SK-N-SH (cell line): ENCODE data around the gene RAB25. TPM values are rescaled to one million over a fixed set of nuclear protein-coding genes. Genes with fewer than 3 reads are reported as not detected.

Source experiments
- CTCF ChIA-PET: fragments of 300-600, 350-600 bp; formaldehyde crosslinking; extraction: SDS; loops from one replicate; lab custom pipeline; 2021; lab: Yijun Ruan, JAX
- POLR2A ChIA-PET: fragments of 350-600 bp; sonication (Branson Sonifier 250); formaldehyde crosslinking; extraction: SDS; loops from one replicate; lab custom pipeline; 2020; ENCODE audit warnings: antibody characterized with exemption, inconsistent platforms; lab: Yijun Ruan, JAX
- DNase-seq: peaks from one replicate; pipeline ENCODE4 v3.0.0; 2012
- H2AFZ ChIP-seq: fragments of 200-600 bp; sonication (generic); 2 replicates; pipeline ENCODE4 v1.8.1; 2016; ENCODE audit warnings: antibody characterized with exemption, mild to moderate bottlenecking, low read depth
- H3F3A ChIP-seq: fragments of 200-600 bp; sonication (generic); replicated peaks from 2 replicates; pipeline ENCODE3; 2016; ENCODE audit warnings: antibody characterized with exemption, mild to moderate bottlenecking; ENCODE audit not compliant: insufficient read depth
- H3K27ac ChIP-seq, 2 experiments: fragments of 200-500 bp in 1 of 2; fragments of 200-600 bp in 1 of 2; sonication (Bioruptor generic) in 1 of 2; sonication (generic), shearing (Covaris generic) in 1 of 2; 2 replicates each; pipeline versions ENCODE4 v1.5.1 to v1.6.1; 2014 to 2016; ENCODE audit warnings: low read depth in 2 of 2, inconsistent platforms in 1 of 2, low read length in 1 of 2, mild to moderate bottlenecking in 1 of 2, mixed read lengths in 1 of 2
- H3K27me3 ChIP-seq: fragments of 200-600 bp; sonication (generic), shearing (Covaris generic); 2 replicates; pipeline ENCODE4 v1.6.1; 2016; ENCODE audit warnings: mixed run types; ENCODE audit not compliant: insufficient read depth
- H3K36me3 ChIP-seq, 2 experiments: fragments of 200-500 bp in 1 of 2; fragments of 200-600 bp in 1 of 2; sonication (Bioruptor generic) in 1 of 2; sonication (generic) in 1 of 2; replicated peaks in 1 of 2; 2 replicates each; pipeline versions ENCODE3 to v1.5.1; 2014 to 2016; ENCODE audit warnings: low read length in 1 of 2, mild to moderate bottlenecking in 1 of 2; ENCODE audit not compliant: insufficient read depth in 2 of 2, control insufficient read depth in 1 of 2
- H3K4me1 ChIP-seq, 2 experiments: fragments of 200-500 bp in 1 of 2; fragments of 200-600 bp in 1 of 2; sonication (Bioruptor generic) in 1 of 2; sonication (generic), shearing (Covaris generic) in 1 of 2; 2 replicates each; pipeline versions ENCODE4 v1.5.1 to v1.6.1; 2014 to 2016; ENCODE audit warnings: low read depth in 1 of 2, low read length in 1 of 2, mixed run types in 1 of 2; ENCODE audit not compliant: insufficient read depth in 2 of 2, control insufficient read depth in 1 of 2
- H3K4me2 ChIP-seq: fragments of 200-600 bp; sonication (generic), shearing (Covaris generic); 2 replicates; pipeline ENCODE4 v1.6.1; 2017; ENCODE audit warnings: mixed run types
- H3K4me3 ChIP-seq, 2 experiments: fragments of 200-500 bp in 1 of 2; fragments of 200-600 bp in 1 of 2; sonication (Bioruptor generic) in 1 of 2; sonication (generic), shearing (Covaris generic) in 1 of 2; 2 replicates each; pipeline versions ENCODE4 v1.5.1 to v1.8.1; 2014 to 2016; ENCODE audit warnings: low read depth in 2 of 2, inconsistent platforms in 1 of 2, low read length in 1 of 2, mild to moderate bottlenecking in 1 of 2, mixed read lengths in 1 of 2, moderate library complexity in 1 of 2
- H3K79me2 ChIP-seq: fragments of 200-600 bp; sonication (generic); 2 replicates; pipeline ENCODE4 v1.8.1; 2017; ENCODE audit warnings: mild to moderate bottlenecking; ENCODE audit not compliant: insufficient read depth
- H3K9ac ChIP-seq: fragments of 200-600 bp; sonication (generic); 2 replicates; pipeline ENCODE4 v1.6.1; 2017; ENCODE audit warnings: mixed run types
- H3K9me2 ChIP-seq: fragments of 200-600 bp; sonication (generic); 2 replicates; pipeline ENCODE4 v1.6.1; 2017; ENCODE audit warnings: mixed run types
- H3K9me3 ChIP-seq: fragments of 200-600 bp; sonication (generic); 2 replicates; pipeline ENCODE4 v1.6.1; 2017; ENCODE audit warnings: mixed run types, mild to moderate bottlenecking, moderate library complexity
- H4K20me1 ChIP-seq: fragments of 200-600 bp; sonication (generic); 2 replicates; pipeline ENCODE4 v1.6.1; 2017; ENCODE audit warnings: mild to moderate bottlenecking, mixed run types; ENCODE audit not compliant: insufficient read depth
- EP300 ChIP-seq, 2 experiments: IDR thresholded peaks; 2 replicates each; pipeline versions ENCODE4 v1.4.0 to v1.6.1; 2012; ENCODE audit warnings: borderline replicate concordance in 1 of 2, low read depth in 1 of 2, low read length in 1 of 2
- EZH2phosphoT487 ChIP-seq: fragments of 200-600 bp; sonication (generic); IDR thresholded peaks from 2 replicates; pipeline ENCODE4 v1.6.1; 2017; ENCODE audit warnings: low read depth, mixed run types, mild to moderate bottlenecking, antibody characterized with exemption, moderate library complexity, borderline replicate concordance
- FOXJ3 ChIP-seq: sonication (generic); formaldehyde crosslinking; IDR thresholded peaks from 2 replicates; pipeline ENCODE4 v1.5.1; 2020; ENCODE audit warnings: mild to moderate bottlenecking, missing genetic modification reagents
- FOXM1 ChIP-seq: IDR thresholded peaks from 2 replicates; pipeline ENCODE4 v1.4.0; 2012; ENCODE audit warnings: low read depth, mild to moderate bottlenecking
- NFIC ChIP-seq: IDR thresholded peaks from 2 replicates; pipeline ENCODE4 v1.4.0; 2012; ENCODE audit warnings: borderline replicate concordance
- NRF1 ChIP-seq: IDR thresholded peaks from 2 replicates; pipeline ENCODE4 v1.6.1; 2012; ENCODE audit warnings: low read depth, mild to moderate bottlenecking, low read length
- POLR2AphosphoS5 ChIP-seq: IDR thresholded peaks from 2 replicates; pipeline ENCODE4 v1.6.1; 2012; ENCODE audit warnings: low read depth, low read length
- RXRA ChIP-seq: IDR thresholded peaks from 2 replicates; pipeline ENCODE4 v1.4.0; 2012; ENCODE audit warnings: low read depth, mild to moderate bottlenecking, borderline replicate concordance
- TAF1 ChIP-seq: IDR thresholded peaks from 2 replicates; pipeline ENCODE4 v1.6.1; 2012; ENCODE audit warnings: low read depth, mild to moderate bottlenecking, low read length, moderate library complexity, borderline replicate concordance
- TEAD4 ChIP-seq: IDR thresholded peaks from 2 replicates; pipeline ENCODE4 v1.4.0; 2012; ENCODE audit warnings: mild to moderate bottlenecking, borderline replicate concordance; ENCODE audit not compliant: insufficient read depth
- WGBS: methylation state at CpG from one replicate; pipeline ENCODE4 v1.1.6; 2017; ENCODE audit warnings: low lambda C conversion rate; 5-methylcytosine and 5-hydroxymethylcytosine counted together
- polyA plus RNA-seq, 3 experiments: library from polyadenylated mRNA; depleted of rRNA; stranded (reverse); fragments of >200 nt; gene quantifications; 2 replicates each; pipeline ENCODE4 v1.2.3, GENCODE V29; 2012
- TF ChIP-seq, protein P1 (sequence below): fragments of 150-350 bp; IDR thresholded peaks from 2 replicates; pipeline ENCODE4 v1.6.1; 2016; ENCODE audit warnings: mild to moderate bottlenecking, low read depth, low read length
- TF ChIP-seq, protein P2 (sequence below): fragments of 200-600 bp; sonication (generic); IDR thresholded peaks from 2 replicates; pipeline ENCODE4 v1.6.1; 2017; ENCODE audit warnings: antibody characterized with exemption, mild to moderate bottlenecking, moderate library complexity
- TF ChIP-seq, protein P3 (sequence below): IDR thresholded peaks from 2 replicates; pipeline ENCODE4 v1.6.1; 2012; ENCODE audit warnings: mild to moderate bottlenecking, low read depth, low read length, moderate library complexity
- TF ChIP-seq, protein P4 (sequence below): fragments of 150-350 bp; IDR thresholded peaks from 2 replicates; pipeline ENCODE4 v1.6.1; 2017; ENCODE audit warnings: antibody characterized with exemption, low read length, low read depth, borderline replicate concordance
- TF ChIP-seq, protein P5 (sequence below): IDR thresholded peaks from 2 replicates; pipeline ENCODE4 v1.4.0; 2012; ENCODE audit warnings: low read depth

Gene RAB25
- polyA plus RNA-seq, 1 of the 3 experiments (the other 2 are of a cell fraction) = not detected

DNA sequence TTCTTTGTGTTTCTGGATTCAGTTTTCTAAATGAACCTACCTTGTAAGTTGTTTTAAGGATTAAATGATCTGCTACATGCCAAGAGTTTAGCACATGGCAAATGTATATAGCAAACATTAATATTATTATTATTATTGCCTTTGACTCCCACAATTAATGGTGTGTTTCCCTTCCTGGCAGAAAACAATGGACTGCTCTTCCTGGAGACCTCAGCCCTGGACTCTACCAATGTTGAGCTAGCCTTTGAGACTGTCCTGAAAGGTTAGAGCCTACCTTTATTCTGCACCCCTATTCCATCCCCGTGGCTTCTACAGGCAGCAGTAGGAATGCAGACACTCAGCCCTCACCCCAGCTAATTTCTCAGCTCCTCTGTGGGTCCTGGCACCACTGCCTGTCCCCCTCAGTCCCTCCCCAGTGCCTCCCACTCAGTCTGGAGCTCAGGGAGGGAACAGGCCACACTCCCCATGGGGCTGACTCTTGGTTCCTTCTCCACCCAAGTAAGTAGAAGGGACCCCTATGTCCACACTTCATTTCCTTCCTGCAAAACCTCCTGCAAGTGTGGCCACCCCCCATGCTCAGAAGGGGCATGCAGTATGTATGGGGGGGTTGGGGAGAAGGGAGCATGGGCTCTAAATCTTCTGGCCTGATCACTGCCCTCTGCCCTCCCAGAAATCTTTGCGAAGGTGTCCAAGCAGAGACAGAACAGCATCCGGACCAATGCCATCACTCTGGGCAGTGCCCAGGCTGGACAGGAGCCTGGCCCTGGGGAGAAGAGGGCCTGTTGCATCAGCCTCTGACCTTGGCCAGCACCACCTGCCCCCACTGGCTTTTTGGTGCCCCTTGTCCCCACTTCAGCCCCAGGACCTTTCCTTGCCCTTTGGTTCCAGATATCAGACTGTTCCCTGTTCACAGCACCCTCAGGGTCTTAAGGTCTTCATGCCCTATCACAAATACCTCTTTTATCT, 8.8 kb downstream of the RAB25 start:
- Histone ChIP-seq H3K9ac (no peak overlapping the region), H3K9me2 (no peaks in the 10 kb centered on the region), H3K4me2 (no peak overlapping the region), H3K36me3 (peaks cover 5 to 22% of the 10 kb centered on the region in 2 experiments), H3K9me3 (no peaks in the 10 kb centered on the region), H4K20me1 (peaks cover 23% of the 10 kb centered on the region), H3K4me3 (no peak overlapping the region), H3K27me3 (no peaks in the 10 kb centered on the region), H3K79me2 (peaks cover 9% of the 10 kb centered on the region), H3K27ac (peak overlapping the region in 1 of 2 experiments; percentile 76; a peak in 2 of 4 replicates), H3F3A (peaks cover 37% of the 10 kb centered on the region), H2AFZ (no peak overlapping the region), H3K4me1 (peaks cover 0 to 26% of the 10 kb centered on the region in 2 experiments; a peak in 2 of 4 replicates)
- ChIA-PET CTCF (interaction anchor here (0.6 to 1.9 kb wide), 9 partner anchors 10 to 155 kb away, joined by 3 to 7 read pairs (median 4); no protein-coding TSS in a partner anchor), POLR2A (interaction anchor here (0.7 to 1.4 kb wide), 4 partner anchors 10 to 173 kb away, joined by 3 to 7 read pairs (median 4); partner anchors contain the start of gene SSR2)
- 86% methylated on average over 1 of the region's 3 CpGs for WGBS
- TF ChIP-seq NRF1 (no peak), POLR2AphosphoS5 (no peak), TEAD4 (no peak)
- TF ChIP-seq, protein P1, sequence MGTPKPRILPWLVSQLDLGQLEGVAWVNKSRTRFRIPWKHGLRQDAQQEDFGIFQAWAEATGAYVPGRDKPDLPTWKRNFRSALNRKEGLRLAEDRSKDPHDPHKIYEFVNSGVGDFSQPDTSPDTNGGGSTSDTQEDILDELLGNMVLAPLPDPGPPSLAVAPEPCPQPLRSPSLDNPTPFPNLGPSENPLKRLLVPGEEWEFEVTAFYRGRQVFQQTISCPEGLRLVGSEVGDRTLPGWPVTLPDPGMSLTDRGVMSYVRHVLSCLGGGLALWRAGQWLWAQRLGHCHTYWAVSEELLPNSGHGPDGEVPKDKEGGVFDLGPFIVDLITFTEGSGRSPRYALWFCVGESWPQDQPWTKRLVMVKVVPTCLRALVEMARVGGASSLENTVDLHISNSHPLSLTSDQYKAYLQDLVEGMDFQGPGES = no peak
- TF ChIP-seq, protein P2, sequence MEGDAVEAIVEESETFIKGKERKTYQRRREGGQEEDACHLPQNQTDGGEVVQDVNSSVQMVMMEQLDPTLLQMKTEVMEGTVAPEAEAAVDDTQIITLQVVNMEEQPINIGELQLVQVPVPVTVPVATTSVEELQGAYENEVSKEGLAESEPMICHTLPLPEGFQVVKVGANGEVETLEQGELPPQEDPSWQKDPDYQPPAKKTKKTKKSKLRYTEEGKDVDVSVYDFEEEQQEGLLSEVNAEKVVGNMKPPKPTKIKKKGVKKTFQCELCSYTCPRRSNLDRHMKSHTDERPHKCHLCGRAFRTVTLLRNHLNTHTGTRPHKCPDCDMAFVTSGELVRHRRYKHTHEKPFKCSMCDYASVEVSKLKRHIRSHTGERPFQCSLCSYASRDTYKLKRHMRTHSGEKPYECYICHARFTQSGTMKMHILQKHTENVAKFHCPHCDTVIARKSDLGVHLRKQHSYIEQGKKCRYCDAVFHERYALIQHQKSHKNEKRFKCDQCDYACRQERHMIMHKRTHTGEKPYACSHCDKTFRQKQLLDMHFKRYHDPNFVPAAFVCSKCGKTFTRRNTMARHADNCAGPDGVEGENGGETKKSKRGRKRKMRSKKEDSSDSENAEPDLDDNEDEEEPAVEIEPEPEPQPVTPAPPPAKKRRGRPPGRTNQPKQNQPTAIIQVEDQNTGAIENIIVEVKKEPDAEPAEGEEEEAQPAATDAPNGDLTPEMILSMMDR = no peak
- DNase-seq = no peak

DNA sequence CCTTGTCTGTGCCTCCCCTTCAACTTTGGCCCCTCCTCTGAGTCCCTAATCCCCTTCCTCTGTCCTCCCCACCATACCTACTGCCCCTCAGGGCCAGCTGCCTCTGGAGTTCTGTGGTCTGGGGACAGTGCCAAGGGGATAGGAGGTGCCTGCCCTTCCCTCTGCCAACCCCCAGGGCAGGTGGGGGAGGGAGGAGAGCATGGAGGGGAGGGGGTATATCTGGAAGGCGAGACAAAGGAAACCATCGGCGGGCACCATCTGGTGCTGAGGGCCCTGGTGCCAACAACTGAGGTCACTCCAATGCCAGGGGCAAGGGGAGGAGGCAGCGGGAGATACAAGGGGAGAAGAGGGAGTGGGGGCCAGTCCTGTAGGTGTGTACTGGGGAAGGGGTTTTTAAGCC, 9.6 kb downstream of the RAB25 start:
- Histone ChIP-seq H3F3A (peaks cover 37% of the 10 kb centered on the region), H3K9ac (no peak overlapping the region), H3K9me2 (no peaks in the 10 kb centered on the region), H3K36me3 (peaks cover 6 to 29% of the 10 kb centered on the region in 2 experiments), H3K4me1 (peaks cover 0 to 31% of the 10 kb centered on the region in 2 experiments; a peak in 2 of 4 replicates), H4K20me1 (peaks cover 31% of the 10 kb centered on the region), H3K4me3 (no peak overlapping the region), H2AFZ (no peak overlapping the region), H3K79me2 (peaks cover 17% of the 10 kb centered on the region), H3K27me3 (no peaks in the 10 kb centered on the region), H3K27ac (peak overlapping the region in 1 of 2 experiments; percentile 76; a peak in 2 of 4 replicates), H3K9me3 (no peaks in the 10 kb centered on the region), H3K4me2 (no peak overlapping the region)
- DNase-seq = peak; percentile 88
- CTCF ChIA-PET = interaction anchor here (0.8 to 1.9 kb wide), 7 partner anchors 9 to 57 kb away, joined by 3 to 7 read pairs (median 4); no protein-coding TSS in a partner anchor
- WGBS = 49% methylated on average over 4 of the region's 4 CpGs
- POLR2A ChIA-PET = interaction anchor here (0.7 to 1.4 kb wide), 3 partner anchors 9 to 172 kb away, joined by 3 to 7 read pairs (median 3); no protein-coding TSS in a partner anchor
- no peak for TF ChIP-seq NFIC
- TF ChIP-seq FOXM1 = no peak
- TF ChIP-seq, protein P3, sequence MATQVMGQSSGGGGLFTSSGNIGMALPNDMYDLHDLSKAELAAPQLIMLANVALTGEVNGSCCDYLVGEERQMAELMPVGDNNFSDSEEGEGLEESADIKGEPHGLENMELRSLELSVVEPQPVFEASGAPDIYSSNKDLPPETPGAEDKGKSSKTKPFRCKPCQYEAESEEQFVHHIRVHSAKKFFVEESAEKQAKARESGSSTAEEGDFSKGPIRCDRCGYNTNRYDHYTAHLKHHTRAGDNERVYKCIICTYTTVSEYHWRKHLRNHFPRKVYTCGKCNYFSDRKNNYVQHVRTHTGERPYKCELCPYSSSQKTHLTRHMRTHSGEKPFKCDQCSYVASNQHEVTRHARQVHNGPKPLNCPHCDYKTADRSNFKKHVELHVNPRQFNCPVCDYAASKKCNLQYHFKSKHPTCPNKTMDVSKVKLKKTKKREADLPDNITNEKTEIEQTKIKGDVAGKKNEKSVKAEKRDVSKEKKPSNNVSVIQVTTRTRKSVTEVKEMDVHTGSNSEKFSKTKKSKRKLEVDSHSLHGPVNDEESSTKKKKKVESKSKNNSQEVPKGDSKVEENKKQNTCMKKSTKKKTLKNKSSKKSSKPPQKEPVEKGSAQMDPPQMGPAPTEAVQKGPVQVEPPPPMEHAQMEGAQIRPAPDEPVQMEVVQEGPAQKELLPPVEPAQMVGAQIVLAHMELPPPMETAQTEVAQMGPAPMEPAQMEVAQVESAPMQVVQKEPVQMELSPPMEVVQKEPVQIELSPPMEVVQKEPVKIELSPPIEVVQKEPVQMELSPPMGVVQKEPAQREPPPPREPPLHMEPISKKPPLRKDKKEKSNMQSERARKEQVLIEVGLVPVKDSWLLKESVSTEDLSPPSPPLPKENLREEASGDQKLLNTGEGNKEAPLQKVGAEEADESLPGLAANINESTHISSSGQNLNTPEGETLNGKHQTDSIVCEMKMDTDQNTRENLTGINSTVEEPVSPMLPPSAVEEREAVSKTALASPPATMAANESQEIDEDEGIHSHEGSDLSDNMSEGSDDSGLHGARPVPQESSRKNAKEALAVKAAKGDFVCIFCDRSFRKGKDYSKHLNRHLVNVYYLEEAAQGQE = no peak
- TF ChIP-seq, protein P4, sequence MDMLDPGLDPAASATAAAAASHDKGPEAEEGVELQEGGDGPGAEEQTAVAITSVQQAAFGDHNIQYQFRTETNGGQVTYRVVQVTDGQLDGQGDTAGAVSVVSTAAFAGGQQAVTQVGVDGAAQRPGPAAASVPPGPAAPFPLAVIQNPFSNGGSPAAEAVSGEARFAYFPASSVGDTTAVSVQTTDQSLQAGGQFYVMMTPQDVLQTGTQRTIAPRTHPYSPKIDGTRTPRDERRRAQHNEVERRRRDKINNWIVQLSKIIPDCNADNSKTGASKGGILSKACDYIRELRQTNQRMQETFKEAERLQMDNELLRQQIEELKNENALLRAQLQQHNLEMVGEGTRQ = no peak
- no peak for TF ChIP-seq EP300 (IDR thresholded peaks at IDR 0.05; ENCODE audit: borderline replicate concordance in 1 of 2, low read depth in 1 of 2, low read length in 1 of 2)
- no peak for TF ChIP-seq NRF1
- TF ChIP-seq FOXJ3 (CRISPR knock-in tag) = peak; percentile 47; the same call in 1 of the 2 replicates
- TF ChIP-seq RXRA = no peak
- no peak for TF ChIP-seq EZH2phosphoT487
- TF ChIP-seq TAF1 = no peak
- TF ChIP-seq, protein P5, sequence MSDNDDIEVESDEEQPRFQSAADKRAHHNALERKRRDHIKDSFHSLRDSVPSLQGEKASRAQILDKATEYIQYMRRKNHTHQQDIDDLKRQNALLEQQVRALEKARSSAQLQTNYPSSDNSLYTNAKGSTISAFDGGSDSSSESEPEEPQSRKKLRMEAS = no peak
